Endodermal cell (in vitro differentiated cells): ENCODE results near the gene C2CD3. TPM values are rescaled to one million over a fixed set of nuclear protein-coding genes. Genes with fewer than 3 reads are reported as not detected.

Source experiments
- DNase-seq: peaks from one replicate; pipeline ENCODE4 v3.0.0-alpha.2; 2017
- H3K27ac ChIP-seq: 2 replicates; pipeline ENCODE4 v1.5.1; 2013; ENCODE audit warnings: mild to moderate bottlenecking, low read depth, low read length, moderate library complexity
- H3K27me3 ChIP-seq: 2 replicates; pipeline ENCODE4 v1.6.1; 2013; ENCODE audit warnings: mild to moderate bottlenecking, low read length, moderate library complexity; ENCODE audit not compliant: insufficient read depth, control insufficient read depth, poor library complexity, severe bottlenecking
- H3K36me3 ChIP-seq: 2 replicates; pipeline ENCODE4 v1.7.0; 2013; ENCODE audit warnings: mild to moderate bottlenecking, low read length, moderate library complexity; ENCODE audit not compliant: control insufficient read depth, insufficient read depth
- H3K4me1 ChIP-seq: one replicate; pipeline ENCODE4 v1.7.0; 2013; ENCODE audit warnings: low read length; ENCODE audit not compliant: control insufficient read depth, insufficient read depth
- H3K4me3 ChIP-seq: 2 replicates; pipeline ENCODE4 v1.5.1; 2013; ENCODE audit warnings: mild to moderate bottlenecking, low read length, moderate library complexity
- H3K9ac ChIP-seq: 2 replicates; pipeline ENCODE4 v1.6.1; 2013; ENCODE audit warnings: mild to moderate bottlenecking, low read length, moderate library complexity; ENCODE audit not compliant: poor library complexity, severe bottlenecking; ENCODE audit errors: extremely low read depth
- H3K9me3 ChIP-seq: 2 replicates; pipeline ENCODE4 v1.6.1; 2013; ENCODE audit warnings: mild to moderate bottlenecking, low read length, moderate library complexity; ENCODE audit not compliant: control insufficient read depth
- H3K27ac Mint-ChIP-seq: 2 replicates; pipeline ENCODE4 v1.8.0; 2020; ENCODE audit warnings: mixed read lengths
- H3K27me3 Mint-ChIP-seq: 2 replicates; pipeline ENCODE4 v1.8.0; 2021; ENCODE audit warnings: mild to moderate bottlenecking, mixed read lengths; ENCODE audit not compliant: insufficient read depth
- H3K36me3 Mint-ChIP-seq: 2 replicates; pipeline ENCODE4 v1.8.0; 2020; ENCODE audit warnings: low read depth, mixed read lengths
- H3K4me1 Mint-ChIP-seq: 2 replicates; pipeline ENCODE4 v1.8.0; 2020; ENCODE audit warnings: mixed read lengths
- H3K4me3 Mint-ChIP-seq: 2 replicates; pipeline ENCODE4 v1.8.0; 2020; ENCODE audit warnings: mild to moderate bottlenecking, moderate library complexity, mixed read lengths
- H3K9me3 Mint-ChIP-seq: 2 replicates; pipeline ENCODE4 v1.8.0; 2020; ENCODE audit warnings: mild to moderate bottlenecking, mixed read lengths
- WGBS, 2 experiments: methylation state at CpG; one replicate each; pipeline versions ENCODE4 v1.1.5 to v1.1.7; 2013; ENCODE audit warnings: missing lambda C conversion rate in 2 of 2, mixed read lengths in 1 of 2; ENCODE audit not compliant: insufficient coverage in 1 of 2, insufficient read length in 1 of 2; 5-methylcytosine and 5-hydroxymethylcytosine counted together
- total RNA-seq, 2 donors: library from RNA; stranded (reverse); fragmentation: NEBNext Ultra II Directional in 1 of 2; extraction: Animal tissue kit (Norgen Biotek cat#: 25700) in 1 of 2; gene quantifications; 2 replicates in 1 of 2; 3 replicates in 1 of 2; pipeline ENCODE4 v1.2.1, GENCODE V29; 2021
- TF ChIP-seq, protein P1 (sequence below): fragments of 200-600 bp; sonication (generic); conservative IDR thresholded peaks from 2 replicates; pipeline ENCODE4 v1.5.0; 2021; ENCODE audit warnings: antibody characterized with exemption, mild to moderate bottlenecking

The C2CD3 gene
- total RNA-seq, 2 donors from 2014 or later: 31.0 to 34.2 TPM

DNA sequence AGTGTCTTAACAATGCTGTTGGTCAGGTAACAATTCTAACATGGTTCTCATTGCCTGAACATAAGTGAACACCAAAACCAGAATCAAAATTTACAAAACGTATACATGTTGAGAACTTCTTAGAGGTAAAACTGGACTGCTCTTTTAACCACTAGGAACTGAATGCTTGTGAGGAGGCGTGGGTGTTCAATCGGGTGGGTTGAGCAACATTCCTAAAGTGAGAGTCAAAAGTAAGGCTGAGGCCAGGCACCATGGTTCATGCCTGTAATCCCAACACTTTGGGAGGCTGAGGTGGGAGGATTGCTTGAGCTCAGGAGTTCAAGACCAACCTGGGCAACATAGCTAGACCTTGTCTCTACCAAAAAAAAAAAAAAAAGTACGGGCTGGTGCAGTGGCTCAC is 11.8 kb upstream of the C2CD3 start:
- H3K36me3 Mint-ChIP-seq: no peaks in the 10 kb centered on the region
- H3K9me3 ChIP-seq: no peaks in the 10 kb centered on the region
- H3K27ac ChIP-seq: no peak overlapping the region
- no peak overlapping the region for H3K27ac Mint-ChIP-seq
- H3K27me3 Mint-ChIP-seq: no peaks in the 10 kb centered on the region
- no peak for DNase-seq
- H3K4me1 ChIP-seq: peaks cover 6% of the 10 kb centered on the region
- no peaks in the 10 kb centered on the region for H3K27me3 ChIP-seq
- no peaks in the 10 kb centered on the region for H3K9me3 Mint-ChIP-seq
- H3K4me3 ChIP-seq: no peak overlapping the region
- WGBS, 2 experiments: 87 to 99% methylated on average over 3 to 4 of the region's 4 CpGs
- TF ChIP-seq, protein P1, sequence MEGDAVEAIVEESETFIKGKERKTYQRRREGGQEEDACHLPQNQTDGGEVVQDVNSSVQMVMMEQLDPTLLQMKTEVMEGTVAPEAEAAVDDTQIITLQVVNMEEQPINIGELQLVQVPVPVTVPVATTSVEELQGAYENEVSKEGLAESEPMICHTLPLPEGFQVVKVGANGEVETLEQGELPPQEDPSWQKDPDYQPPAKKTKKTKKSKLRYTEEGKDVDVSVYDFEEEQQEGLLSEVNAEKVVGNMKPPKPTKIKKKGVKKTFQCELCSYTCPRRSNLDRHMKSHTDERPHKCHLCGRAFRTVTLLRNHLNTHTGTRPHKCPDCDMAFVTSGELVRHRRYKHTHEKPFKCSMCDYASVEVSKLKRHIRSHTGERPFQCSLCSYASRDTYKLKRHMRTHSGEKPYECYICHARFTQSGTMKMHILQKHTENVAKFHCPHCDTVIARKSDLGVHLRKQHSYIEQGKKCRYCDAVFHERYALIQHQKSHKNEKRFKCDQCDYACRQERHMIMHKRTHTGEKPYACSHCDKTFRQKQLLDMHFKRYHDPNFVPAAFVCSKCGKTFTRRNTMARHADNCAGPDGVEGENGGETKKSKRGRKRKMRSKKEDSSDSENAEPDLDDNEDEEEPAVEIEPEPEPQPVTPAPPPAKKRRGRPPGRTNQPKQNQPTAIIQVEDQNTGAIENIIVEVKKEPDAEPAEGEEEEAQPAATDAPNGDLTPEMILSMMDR: no peak
- no peak overlapping the region for H3K4me3 Mint-ChIP-seq
- H3K36me3 ChIP-seq: no peaks in the 10 kb centered on the region
- peaks cover 7% of the 10 kb centered on the region for H3K4me1 Mint-ChIP-seq
- no peak overlapping the region for H3K9ac ChIP-seq

GRCh38 chr11:74179234-74180052 is 8.6 kb upstream of the C2CD3 start:
- Histone ChIP-seq H3K36me3 (no peaks in the 10 kb centered on the region), H3K4me3 (no peak overlapping the region), H3K4me1 (peaks cover 6% of the 10 kb centered on the region), H3K9me3 (no peaks in the 10 kb centered on the region), H3K9ac (no peak overlapping the region), H3K27me3 (no peaks in the 10 kb centered on the region), H3K27ac (no peak overlapping the region)
- DNase-seq: no peak
- Mint-ChIP-seq H3K27ac (no peak overlapping the region), H3K36me3 (no peaks in the 10 kb centered on the region), H3K9me3 (no peaks in the 10 kb centered on the region), H3K4me3 (no peak overlapping the region), H3K27me3 (no peaks in the 10 kb centered on the region), H3K4me1 (peaks cover 7% of the 10 kb centered on the region)
- 89 to 96% methylated on average over 7 of the region's 7 CpGs for WGBS, 2 experiments
- TF ChIP-seq, protein P1: no peak

- H3K9me3 ChIP-seq: no peaks in the 10 kb centered on the region
- H3K27me3 ChIP-seq: no peaks in the 10 kb centered on the region
- TF ChIP-seq, protein P1: no peak
- H3K27me3 Mint-ChIP-seq: no peaks in the 10 kb centered on the region
- H3K9me3 Mint-ChIP-seq: no peaks in the 10 kb centered on the region
- no peak overlapping the region for H3K4me3 ChIP-seq
- H3K36me3 Mint-ChIP-seq: no peaks in the 10 kb centered on the region
- H3K4me1 ChIP-seq: peaks cover 6% of the 10 kb centered on the region
- peaks cover 7% of the 10 kb centered on the region for H3K4me1 Mint-ChIP-seq
- 83% methylated on average over 1 of the region's 1 CpG; no CpG with 5 or more reads in 1 of the 2 experiments for WGBS, 2 experiments
- H3K27ac ChIP-seq: no peak overlapping the region
- H3K36me3 ChIP-seq: no peaks in the 10 kb centered on the region
- no peak for DNase-seq
- no peak overlapping the region for H3K4me3 Mint-ChIP-seq
- H3K9ac ChIP-seq: no peak overlapping the region
- H3K27ac Mint-ChIP-seq: no peak overlapping the region
These were observed 5.1 kb upstream of the C2CD3 start for GRCh38 chr11:74175920-74176319.
